ENCODE results near the gene SLC1A2.

Gene SLC1A2

GRCh38 chr11:35274909-35275785 is 144.2 kb downstream of the SLC1A2 start:
- no peak overlapping the region for H3K4me3 ChIP-seq (ENCODE audit: low read depth, low read length)
- TF ChIP-seq MYC (IDR thresholded peaks at IDR 0.05; ENCODE audit: low read depth, low read length) (no peak), POLR2A (IDR thresholded peaks at IDR 0.05; ENCODE audit: extremely low read depth, insufficient read length) (no peak), CTCF (IDR thresholded peaks at IDR 0.05; ENCODE audit: low read depth, low read length) (no peak), MAX (IDR thresholded peaks at IDR 0.05; ENCODE audit: low read depth, low read length) (no peak)
- no peak for DNase-seq (ENCODE audit: low read depth)

GRCh38 chr11:35272391-35272902 is 146.9 kb downstream of the SLC1A2 start:
- no peak overlapping the region for H3K4me3 ChIP-seq (ENCODE audit: low read depth, low read length)
- no peak for DNase-seq (ENCODE audit: low read depth)
- TF ChIP-seq MYC (IDR thresholded peaks at IDR 0.05; ENCODE audit: low read depth, low read length) (no peak), POLR2A (IDR thresholded peaks at IDR 0.05; ENCODE audit: extremely low read depth, insufficient read length) (no peak), MAX (IDR thresholded peaks at IDR 0.05; ENCODE audit: low read depth, low read length) (no peak), CTCF (IDR thresholded peaks at IDR 0.05; ENCODE audit: low read depth, low read length) (no peak)

- H3K4me3 ChIP-seq (ENCODE audit: low read depth, low read length): no peak overlapping the region
- TF ChIP-seq CTCF (IDR thresholded peaks at IDR 0.05; ENCODE audit: low read depth, low read length) (no peak), MAX (IDR thresholded peaks at IDR 0.05; ENCODE audit: low read depth, low read length) (no peak), MYC (IDR thresholded peaks at IDR 0.05; ENCODE audit: low read depth, low read length) (no peak), POLR2A (IDR thresholded peaks at IDR 0.05; ENCODE audit: extremely low read depth, insufficient read length) (no peak)
- DNase-seq (ENCODE audit: low read depth): no peak
Measured at GRCh38 chr11:35271031-35271430, 148.3 kb downstream of the SLC1A2 start.

- no peak overlapping the region for H3K4me3 ChIP-seq (ENCODE audit: low read depth, low read length)
- TF ChIP-seq MYC (IDR thresholded peaks at IDR 0.05; ENCODE audit: low read depth, low read length) (no peak), MAX (IDR thresholded peaks at IDR 0.05; ENCODE audit: low read depth, low read length) (no peak), POLR2A (IDR thresholded peaks at IDR 0.05; ENCODE audit: extremely low read depth, insufficient read length) (no peak), CTCF (IDR thresholded peaks at IDR 0.05; ENCODE audit: low read depth, low read length) (no peak)
- DNase-seq (ENCODE audit: low read depth): no peak
Measured at GRCh38 chr11:35270342-35270741, 149.0 kb downstream of the SLC1A2 start.

GRCh38 chr11:35267504-35267903 is 151.9 kb downstream of the SLC1A2 start:
- no peak for DNase-seq (ENCODE audit: low read depth)
- TF ChIP-seq MAX (IDR thresholded peaks at IDR 0.05; ENCODE audit: low read depth, low read length): no peak
- no peak for TF ChIP-seq POLR2A (IDR thresholded peaks at IDR 0.05; ENCODE audit: extremely low read depth, insufficient read length)
- TF ChIP-seq CTCF (IDR thresholded peaks at IDR 0.05; ENCODE audit: low read depth, low read length): no peak
- no peak for TF ChIP-seq MYC (IDR thresholded peaks at IDR 0.05; ENCODE audit: low read depth, low read length)
- no peak overlapping the region for H3K4me3 ChIP-seq (ENCODE audit: low read depth, low read length)
